Activated T-cell treated with anti-CD3 and anti-CD28 coated beads, Interleukin-2, amount 50 U/mL, for 4 hours (primary cell): ENCODE results near the gene KRT78. TPM values are rescaled to one million over a fixed set of nuclear protein-coding genes. Genes with fewer than 3 reads are reported as not detected.

Experiments
- ATAC-seq, 2 donors: fragments of 200-7000 bp; cut with Tn5 transposase; one replicate each; pipeline ENCODE4 v1.10.0; 2021
- DNase-seq: peaks from one replicate; pipeline ENCODE4 v3.0.0-alpha.2; 2020
- H3K27me3 Mint-ChIP-seq: one replicate; pipeline ENCODE4 v1.8.0; 2021; ENCODE audit warnings: low read depth, mixed read lengths
- H3K36me3 Mint-ChIP-seq: one replicate; pipeline ENCODE4 v1.8.0; 2022; ENCODE audit warnings: mixed read lengths; ENCODE audit not compliant: insufficient read depth
- H3K4me1 Mint-ChIP-seq: one replicate; pipeline ENCODE4 v1.8.0; 2021; ENCODE audit warnings: low read depth, mixed read lengths
- H3K4me3 Mint-ChIP-seq: one replicate; pipeline ENCODE4 v1.8.0; 2021; ENCODE audit warnings: mild to moderate bottlenecking, moderate library complexity, mixed read lengths
- H3K9me3 Mint-ChIP-seq: one replicate; pipeline ENCODE4 v1.8.0; 2021; ENCODE audit warnings: mixed read lengths
- total RNA-seq, 3 donors: library from RNA; stranded (reverse); gene quantifications; one replicate each; pipeline ENCODE4 v1.2.1, GENCODE V29; 2021

KRT78 gene
- total RNA-seq, 3 donors from 2014 or later = not detected

- Mint-ChIP-seq H3K27me3 (peaks cover 36% of the 10 kb centered on the region), H3K4me1 (peaks cover 7% of the 10 kb centered on the region), H3K9me3 (peaks cover 3% of the 10 kb centered on the region), H3K36me3 (no peaks in the 10 kb centered on the region), H3K4me3 (no peak overlapping the region)
- DNase-seq = no peak
- no peak for ATAC-seq
Observed at GRCh38 chr12:52788192-52788875, 60.5 kb downstream of the KRT78 start.

Other genes with a start within 250 kb of the KRT78 start
- under 1 TPM; 0.11 to 0.38 (median 0.20) TPM for gene KRT72, start 247.5 kb downstream of the KRT78 start, total RNA-seq
- under 1 TPM; 0.16 to 0.23 (median 0.22) TPM for gene KRT73, start 230.4 kb downstream of the KRT78 start, total RNA-seq
- gene KRT2, start 196.8 kb downstream of the KRT78 start, total RNA-seq = not detected
- under 1 TPM in 1 of 3 donors, not detected in 2; 0.37 TPM for gene KRT1, start 168.6 kb downstream of the KRT78 start, total RNA-seq
- gene KRT77, start 145.5 kb downstream of the KRT78 start, total RNA-seq = not detected
- not detected for gene KRT76, start 71.6 kb downstream of the KRT78 start, total RNA-seq
- gene KRT3, start 52.9 kb downstream of the KRT78 start, total RNA-seq = not detected
- not detected for gene KRT4, start 34.9 kb downstream of the KRT78 start, total RNA-seq
- under 1 TPM in 2 of 3 donors, not detected in 1; 0.10 to 0.16 TPM for gene KRT79, start 14.7 kb downstream of the KRT78 start, total RNA-seq
- gene KRT8, start 56.1 kb upstream of the KRT78 start, total RNA-seq = 1 to 10 TPM; 4.2 to 6.0 (median 4.5) TPM
- 10 to 100 TPM; 11.8 to 15.6 (median 15.0) TPM for gene KRT18, start 100.1 kb upstream of the KRT78 start, total RNA-seq
- 100 to 1,000 TPM; 617 to 659 (median 632) TPM for gene EIF4B, start 157.5 kb upstream of the KRT78 start, total RNA-seq
- 1 to 10 TPM in 2 of 3 donors, under 1 TPM in 1; 0.87 to 2.5 (median 2.1) TPM for gene TNS2, start 201.1 kb upstream of the KRT78 start, total RNA-seq
- gene SPRYD3, start 230.4 kb upstream of the KRT78 start, total RNA-seq = 10 to 100 TPM; 48.3 to 57.8 (median 50.7) TPM
- gene IGFBP6, start 248.7 kb upstream of the KRT78 start, total RNA-seq = under 1 TPM; 0.29 to 0.43 (median 0.38) TPM